Measurements from ENCODE around the gene ZMAT5.
"Not testable (repeated sequence)": the region's sequence is repeated elsewhere in the genome, so short reads cannot be mapped to it uniquely, and the experiment has no call there.

The ZMAT5 gene

DNA sequence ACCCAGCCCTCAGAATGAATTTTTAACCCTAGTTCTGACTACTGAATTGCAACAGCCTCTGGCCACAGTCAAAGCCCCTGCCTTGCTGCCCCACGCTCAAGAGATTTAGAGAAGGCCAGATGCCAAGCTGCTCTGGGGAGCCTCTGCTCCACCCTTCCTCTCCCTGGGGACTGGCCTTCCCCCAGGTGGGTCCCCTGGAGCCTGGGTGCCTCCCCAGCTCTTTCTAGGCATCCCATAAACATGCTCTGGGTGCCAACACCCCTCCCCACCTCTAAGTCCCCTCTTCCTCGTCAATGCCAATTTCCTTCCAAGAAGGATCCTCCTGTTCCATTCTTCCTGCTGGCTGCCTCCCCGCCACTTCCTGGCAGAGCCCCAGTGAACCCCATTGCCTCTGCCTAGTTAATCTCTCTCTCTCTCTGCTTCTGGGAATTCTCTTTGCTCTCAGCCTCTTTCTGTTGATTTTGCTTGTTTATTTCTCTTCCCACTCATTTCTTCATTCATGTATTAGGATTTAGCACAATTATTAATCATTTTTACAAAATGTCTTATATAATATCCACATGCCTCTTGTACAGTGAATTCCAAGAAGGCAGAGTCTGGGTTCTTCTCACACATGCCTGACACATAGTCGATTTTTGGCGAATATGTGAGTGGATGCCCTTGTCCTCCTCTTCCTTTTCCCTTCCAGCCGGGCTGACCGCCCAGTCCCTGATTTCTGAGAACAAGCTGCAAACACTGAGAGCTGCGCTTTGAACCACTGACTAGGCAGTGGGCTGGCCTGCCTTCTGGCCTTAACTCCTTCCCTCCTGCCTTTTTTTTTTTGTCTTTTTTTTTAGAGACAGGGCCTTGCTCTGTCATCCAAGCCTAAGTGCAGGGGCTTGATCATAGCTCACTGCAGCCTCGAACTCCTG, 17.9 kb upstream of the ZMAT5 start:
- DNase-seq = no peak

DNA sequence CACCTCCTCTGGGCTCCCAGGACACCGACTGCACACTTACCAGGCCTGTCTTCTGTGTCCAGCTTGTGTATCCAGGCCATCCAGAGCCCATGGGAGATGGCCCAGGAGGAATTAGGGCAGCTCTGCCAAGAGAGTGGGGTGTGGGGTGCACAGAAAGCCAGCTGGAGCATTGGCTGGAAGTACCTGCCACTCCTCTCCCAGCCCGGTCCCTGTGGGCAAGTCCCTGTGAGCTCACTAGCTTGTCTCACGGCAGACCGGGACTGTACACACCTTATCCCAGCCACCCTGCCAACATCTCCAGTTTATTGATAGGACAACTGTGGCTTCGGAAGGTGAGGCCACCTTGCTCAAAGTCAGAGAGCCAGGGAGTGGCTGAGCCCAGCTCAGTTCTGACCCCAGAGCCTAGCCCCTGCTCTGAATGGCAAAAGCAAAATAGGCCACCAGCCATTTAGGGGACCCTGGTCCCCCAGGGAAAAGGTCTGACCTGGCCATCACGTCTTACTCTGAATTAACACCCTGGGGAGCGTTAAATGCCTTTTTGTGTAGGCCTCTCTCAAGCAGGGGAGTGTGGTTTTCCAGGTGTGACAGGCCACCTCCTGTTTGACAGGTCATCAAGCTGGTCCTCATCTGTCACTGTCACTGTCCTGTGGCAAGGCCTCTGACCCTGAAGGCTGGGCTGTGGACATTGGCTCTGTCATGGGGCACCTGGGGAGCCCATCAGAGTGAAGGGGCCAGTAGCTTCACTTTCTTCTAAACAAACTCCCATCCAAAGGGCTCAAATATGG, 15.4 kb upstream of the ZMAT5 start:
- no peak for DNase-seq

- no peak for DNase-seq
Observed at GRCh38 chr22:29780748-29781676, 14.2 kb upstream of the ZMAT5 start.

DNA sequence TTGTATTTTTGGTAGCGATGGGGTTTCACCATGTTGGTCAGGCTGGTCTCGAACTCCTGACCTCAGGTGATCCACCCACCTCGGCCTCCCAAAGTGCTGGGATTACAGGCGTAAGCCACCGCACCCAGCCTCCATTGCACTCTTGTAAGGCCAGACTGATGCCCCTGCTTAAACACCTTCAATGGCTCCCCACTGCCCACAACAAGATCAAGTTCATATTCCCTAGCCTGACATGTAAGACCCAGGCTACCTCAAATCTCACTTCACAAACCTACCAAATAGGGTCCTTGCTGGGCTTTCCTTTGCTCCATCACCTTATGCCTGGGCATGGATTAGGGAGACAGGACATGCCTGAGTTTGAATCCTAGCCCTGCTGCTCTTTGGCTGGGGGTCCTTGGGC, 13.4 kb upstream of the ZMAT5 start:
- no peak for DNase-seq

DNA sequence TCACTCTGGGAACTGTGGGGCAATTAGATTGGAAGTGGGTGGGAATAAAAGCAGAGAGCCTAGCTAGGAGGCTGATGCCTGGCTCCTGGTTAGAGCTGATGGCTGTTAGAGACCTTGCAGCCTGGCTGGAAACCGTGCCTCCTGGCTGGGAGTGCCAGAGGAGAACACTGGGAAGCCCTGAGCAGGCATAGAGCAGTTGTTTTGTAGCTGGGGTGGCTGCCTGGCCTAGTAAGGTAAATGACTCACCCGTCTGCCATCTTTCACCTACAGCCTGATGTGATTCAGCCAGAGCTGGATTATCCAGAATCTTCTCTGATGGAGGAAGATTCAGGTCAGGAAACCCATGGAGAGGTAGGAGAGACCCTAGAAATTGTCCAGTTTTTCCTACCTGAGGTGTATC, 6.4 kb upstream of the ZMAT5 start:
- no peak for DNase-seq

- DNase-seq = no peak
Observed at GRCh38 chr22:29772170-29772641, 5.4 kb upstream of the ZMAT5 start.

DNA sequence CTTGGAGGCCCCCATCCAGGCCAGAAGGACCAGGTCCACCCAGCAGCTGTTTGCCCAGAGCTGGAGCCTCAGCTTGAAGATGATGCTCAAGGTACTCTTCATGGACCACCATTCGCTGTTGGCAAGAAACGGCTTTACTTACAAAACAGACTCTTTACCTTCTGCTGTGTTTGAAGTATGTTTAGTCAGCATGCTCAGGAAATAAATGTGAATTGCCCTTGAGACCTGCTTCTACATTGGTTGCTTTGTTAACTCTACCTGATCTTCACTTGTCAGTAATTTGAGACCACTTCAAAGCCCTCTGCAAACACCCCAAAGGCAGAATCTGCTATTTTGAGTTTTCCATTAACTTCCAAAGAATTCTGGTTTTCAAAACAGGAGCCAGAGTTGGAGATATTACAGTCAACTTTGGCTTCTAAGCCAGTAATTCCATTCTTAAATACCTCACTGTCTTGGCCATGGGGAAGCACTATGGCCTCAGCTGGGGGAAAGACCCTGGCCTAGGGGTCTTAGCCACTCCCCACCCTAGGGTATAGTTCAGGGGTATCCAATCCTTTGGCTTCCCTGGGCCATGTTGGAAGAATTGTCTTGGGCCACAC, 3.0 kb upstream of the ZMAT5 start:
- no peak for DNase-seq

DNA sequence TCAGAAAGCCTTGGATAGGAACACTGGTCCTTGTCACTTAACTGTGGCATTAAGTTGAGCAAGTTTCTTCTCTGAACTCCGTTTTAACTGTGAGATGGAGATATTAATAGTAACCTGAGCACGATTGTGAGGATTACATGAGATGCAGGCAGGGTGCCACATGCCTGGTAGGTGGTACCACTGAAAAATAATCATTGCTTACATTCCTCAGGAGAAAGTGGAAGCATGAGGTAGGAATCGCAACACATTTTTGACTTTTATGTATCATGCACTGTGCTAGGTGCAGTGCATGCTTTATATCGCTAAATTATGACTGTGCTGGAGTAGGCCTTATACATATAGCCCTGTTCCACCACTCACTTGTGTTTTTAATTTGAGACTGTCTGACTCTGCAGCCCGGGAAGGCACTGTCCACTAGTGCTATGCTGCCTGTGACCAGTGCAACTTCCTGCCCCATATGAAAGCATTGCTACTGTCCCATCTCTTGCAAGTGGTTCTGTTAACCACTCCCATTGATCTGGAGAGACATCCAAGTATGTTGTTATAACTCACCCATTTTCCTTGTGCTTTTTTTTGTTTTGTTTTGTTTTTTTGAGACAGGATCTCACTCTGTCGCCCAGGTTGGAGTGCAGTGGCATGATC, 1.4 kb upstream of the ZMAT5 start:
- DNase-seq = no peak

DNA sequence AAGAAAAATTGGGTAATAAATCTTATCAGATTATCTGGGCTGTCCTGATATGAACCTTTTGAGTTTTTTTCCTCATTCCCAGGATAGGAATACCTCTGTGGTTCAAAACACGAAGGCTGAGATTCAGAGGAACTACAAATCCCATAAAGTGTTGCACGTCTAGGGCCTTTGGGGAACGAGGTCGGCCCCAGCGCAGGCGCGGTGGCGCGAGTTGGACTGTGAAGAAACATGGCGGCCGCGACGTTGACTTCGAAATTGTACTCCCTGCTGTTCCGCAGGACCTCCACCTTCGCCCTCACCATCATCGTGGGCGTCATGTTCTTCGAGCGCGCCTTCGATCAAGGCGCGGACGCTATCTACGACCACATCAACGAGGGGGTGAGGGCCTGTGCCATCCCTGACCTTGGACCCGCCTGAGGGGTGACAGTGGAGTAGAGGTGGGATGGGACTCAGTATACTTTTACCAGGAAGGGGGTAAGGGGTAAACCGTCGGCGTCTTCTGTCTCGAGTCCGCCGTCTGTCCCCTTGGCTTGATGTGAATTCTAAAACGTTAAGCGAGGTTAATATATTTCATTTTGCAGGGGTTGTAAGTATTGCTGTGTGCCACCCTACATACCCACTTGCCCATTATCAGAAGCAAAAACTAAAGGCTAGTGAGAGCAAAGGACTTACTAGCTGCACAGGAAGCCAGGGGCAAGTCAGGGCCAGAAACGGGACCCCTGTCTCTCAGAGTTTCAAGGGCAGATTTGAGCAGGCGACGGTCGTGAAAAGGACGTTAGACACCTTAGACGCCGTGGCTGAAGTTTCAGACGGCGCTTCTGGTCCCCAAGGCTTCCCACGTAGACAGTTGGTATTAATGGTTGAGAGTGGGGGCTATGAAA, 604 bp upstream of the ZMAT5 start, which contains the start of gene UQCR10:
TSS of gene UQCR10 (plus strand) at position 199 of the 881 bp plus-strand sequence. CDS start at position 229, 30 bp downstream.
- DNase-seq = peak; percentile 68

DNA sequence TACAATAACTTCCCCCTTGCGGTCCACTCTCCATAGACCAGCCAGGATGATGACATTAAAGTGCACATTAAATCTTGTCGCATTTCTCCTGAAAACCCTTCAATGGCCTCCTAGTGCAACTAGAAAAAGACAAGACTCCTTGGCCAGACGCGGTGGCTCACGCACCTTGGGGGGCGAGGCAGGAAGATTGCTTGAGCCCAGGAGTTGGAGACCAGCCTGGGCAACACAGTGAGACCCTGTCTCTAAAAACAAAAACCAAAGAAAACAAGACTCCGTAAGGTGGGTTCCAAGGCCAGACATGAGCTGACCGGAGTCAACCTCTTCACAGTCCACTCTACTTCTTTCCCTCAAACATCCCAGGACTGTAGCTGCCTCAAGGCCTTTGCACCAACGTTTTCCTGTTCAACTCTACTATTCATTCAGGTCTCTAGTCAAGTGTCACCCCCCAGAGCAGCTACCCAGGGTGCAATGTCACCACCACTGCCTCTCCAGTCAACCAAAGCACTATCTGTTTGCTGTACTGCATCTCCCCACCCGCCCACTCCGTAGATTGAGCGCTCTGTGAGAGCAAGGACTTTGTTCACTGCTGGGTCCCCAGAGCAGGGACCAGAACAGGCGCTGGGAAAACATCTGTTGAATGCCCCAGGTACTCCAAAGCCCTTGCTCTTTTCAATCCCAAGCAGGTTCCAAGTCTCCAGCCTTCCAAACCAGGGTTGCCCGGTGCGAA, 739 bp downstream of the ZMAT5 start:
- DNase-seq = no peak

- DNase-seq = no peak
Observed at GRCh38 chr22:29762263-29762662, 4.5 kb downstream of the ZMAT5 start.

GRCh38 chr22:29758959-29759358, 7.8 kb downstream of the ZMAT5 start:
- DNase-seq = no peak

GRCh38 chr22:29758068-29758622, 8.7 kb downstream of the ZMAT5 start:
- DNase-seq = no peak

- DNase-seq = no peak
Observed at GRCh38 chr22:29757096-29757495, 9.7 kb downstream of the ZMAT5 start.

- no peak for DNase-seq
Observed at GRCh38 chr22:29756341-29756740, 10.5 kb downstream of the ZMAT5 start.

DNA sequence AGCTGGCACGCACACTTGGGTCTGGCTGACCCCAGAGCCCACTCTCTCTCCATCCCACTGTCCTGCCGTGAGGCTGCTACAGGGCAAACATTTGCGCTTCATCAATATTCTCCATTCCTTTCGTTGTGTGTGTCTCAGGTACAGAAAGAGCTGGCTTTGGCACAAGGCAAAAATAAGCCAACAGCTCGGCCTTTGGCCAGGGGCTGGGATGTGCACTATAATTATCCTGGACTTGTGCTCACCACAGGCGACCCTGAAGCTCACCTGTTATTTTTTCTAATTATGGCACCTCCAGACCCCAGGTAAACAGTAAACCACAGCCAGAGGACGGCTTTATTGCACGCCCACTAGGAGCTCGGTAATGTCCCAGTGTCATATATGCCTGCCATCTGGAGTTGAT, 10.9 kb downstream of the ZMAT5 start:
- DNase-seq = no peak

GRCh38 chr22:29754658-29755395, 12.0 kb downstream of the ZMAT5 start:
- not testable (repeated sequence) for DNase-seq

DNA sequence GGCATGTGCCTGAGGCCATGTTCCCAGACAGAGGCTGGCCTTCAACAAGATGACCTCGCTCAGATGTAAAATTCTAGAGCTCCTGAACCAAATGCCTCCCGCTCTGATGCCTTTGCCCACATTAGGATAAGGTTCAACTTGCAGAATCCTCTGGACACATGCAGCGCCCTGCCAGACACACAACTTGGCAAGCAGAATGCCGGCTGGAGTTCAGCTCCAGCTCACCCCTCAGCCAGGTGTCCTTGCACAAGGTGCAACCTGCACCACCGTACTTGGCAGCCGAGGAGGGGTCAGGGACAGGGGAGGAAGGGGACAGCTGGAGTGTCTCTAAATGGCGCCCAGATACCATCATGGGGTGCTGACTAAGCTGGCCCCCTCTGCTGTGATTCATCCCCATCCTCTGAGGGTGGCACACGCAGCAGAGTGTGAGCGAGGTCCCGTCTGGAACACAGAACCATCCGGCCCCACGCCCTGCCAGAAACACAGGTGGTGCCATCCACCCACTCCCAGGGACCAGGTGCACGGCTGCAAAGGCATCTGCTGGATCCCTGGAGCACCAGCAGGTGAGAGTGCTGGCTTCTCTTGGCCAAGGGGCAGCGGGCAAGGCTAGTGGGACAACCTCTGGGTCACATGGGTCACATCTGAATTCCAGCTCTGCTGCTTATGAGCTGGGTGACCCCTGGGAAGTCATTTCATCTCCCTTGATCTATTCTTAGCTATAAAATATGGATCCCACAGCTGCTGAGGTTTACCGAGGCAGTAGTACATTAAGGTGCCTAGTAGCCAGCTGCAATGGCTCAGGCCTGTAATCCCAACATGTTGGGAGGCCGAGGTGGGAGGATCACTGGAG, 12.8 kb downstream of the ZMAT5 start:
- DNase-seq = no peak
